ENCODE results near the gene TBKBP1. TPM values are rescaled to one million over a fixed set of nuclear protein-coding genes. Genes with fewer than 3 reads are reported as not detected.

Gene TBKBP1
- 3.1 TPM for total RNA-seq

GRCh38 chr17:47693731-47694580 lies at the start of gene TBKBP1:
Gene TBKBP1 (plus strand): TSS chr17:47694161. CDS start chr17:47696113, 1,952 bp downstream.
- ATAC-seq = peak; percentile 13

- no peak for ATAC-seq
Measured at GRCh38 chr17:47644324-47644723, 49.6 kb upstream of the TBKBP1 start.

GRCh38 chr17:47649153-47649971 lies 44.6 kb upstream of the TBKBP1 start, which contains the start of gene KPNB1:
Gene KPNB1 (plus strand): TSS chr17:47649919. CDS start chr17:47650245, 326 bp downstream.
- ATAC-seq = peak; percentile 94

- ATAC-seq = peak; percentile 27
Measured at GRCh38 chr17:47649972-47650524, 43.9 kb upstream of the TBKBP1 start.

GRCh38 chr17:47650525-47651522 lies 43.1 kb upstream of the TBKBP1 start:
- peak; percentile 76 for ATAC-seq

GRCh38 chr17:47651704-47652103 lies 42.3 kb upstream of the TBKBP1 start:
- no peak for ATAC-seq

GRCh38 chr17:47652570-47652969 lies 41.4 kb upstream of the TBKBP1 start:
- no peak for ATAC-seq

GRCh38 chr17:47653442-47653841 lies 40.5 kb upstream of the TBKBP1 start:
- no peak for ATAC-seq

GRCh38 chr17:47654991-47655390 lies 39.0 kb upstream of the TBKBP1 start:
- ATAC-seq = no peak

- no peak for ATAC-seq
Measured at GRCh38 chr17:47660064-47660492, 33.9 kb upstream of the TBKBP1 start.

GRCh38 chr17:47663912-47664623 lies 29.9 kb upstream of the TBKBP1 start:
- peak; percentile 75 for ATAC-seq

GRCh38 chr17:47664624-47664941 lies 29.4 kb upstream of the TBKBP1 start:
- ATAC-seq = no peak

GRCh38 chr17:47665655-47666054 lies 28.3 kb upstream of the TBKBP1 start:
- no peak for ATAC-seq

GRCh38 chr17:47669081-47669480 lies 24.9 kb upstream of the TBKBP1 start:
- ATAC-seq = no peak

- ATAC-seq = peak; percentile 57
Measured at GRCh38 chr17:47670064-47670463, 23.9 kb upstream of the TBKBP1 start.

- ATAC-seq = no peak
Measured at GRCh38 chr17:47674499-47674898, 19.5 kb upstream of the TBKBP1 start.

GRCh38 chr17:47675380-47676198 lies 18.4 kb upstream of the TBKBP1 start:
- ATAC-seq = no peak

- no peak for ATAC-seq
Measured at GRCh38 chr17:47676199-47676472, 17.8 kb upstream of the TBKBP1 start.

- ATAC-seq = no peak
Measured at GRCh38 chr17:47676510-47677165, 17.3 kb upstream of the TBKBP1 start.

GRCh38 chr17:47678196-47678595 lies 15.8 kb upstream of the TBKBP1 start:
- no peak for ATAC-seq
